Measurements from ENCODE around the gene WNK2.

WNK2 gene

GRCh38 chr9:93220627-93221026 is 36.7 kb downstream of the WNK2 start:
- DNase-seq, result no peak

GRCh38 chr9:93221044-93221443 is 37.1 kb downstream of the WNK2 start:
- no peak for DNase-seq

GRCh38 chr9:93222890-93223259 is 38.9 kb downstream of the WNK2 start:
- no peak for DNase-seq

- no peak for DNase-seq
Observed at GRCh38 chr9:93223260-93224180, 39.6 kb downstream of the WNK2 start.

GRCh38 chr9:93224591-93224990 is 40.7 kb downstream of the WNK2 start:
- DNase-seq, result no peak

GRCh38 chr9:93225417-93225816 is 41.5 kb downstream of the WNK2 start:
- no peak for DNase-seq

- DNase-seq, result no peak
Observed at GRCh38 chr9:93225892-93226291, 42.0 kb downstream of the WNK2 start.

GRCh38 chr9:93226819-93227218 is 42.9 kb downstream of the WNK2 start:
- no peak for DNase-seq

GRCh38 chr9:93228030-93228429 is 44.1 kb downstream of the WNK2 start:
- no peak for DNase-seq

GRCh38 chr9:93228453-93228852 is 44.5 kb downstream of the WNK2 start:
- no peak for DNase-seq

GRCh38 chr9:93229636-93230035 is 45.7 kb downstream of the WNK2 start:
- DNase-seq, result no peak

- DNase-seq, result no peak
Observed at GRCh38 chr9:93230185-93230584, 46.2 kb downstream of the WNK2 start.

GRCh38 chr9:93230601-93231000 is 46.7 kb downstream of the WNK2 start:
- DNase-seq, result no peak

- DNase-seq, result peak; percentile 30
Observed at GRCh38 chr9:93231121-93231694, 47.3 kb downstream of the WNK2 start.

GRCh38 chr9:93231716-93232115 is 47.8 kb downstream of the WNK2 start:
- no peak for DNase-seq

GRCh38 chr9:93232388-93232960 is 48.5 kb downstream of the WNK2 start:
- no peak for DNase-seq

GRCh38 chr9:93233033-93233432 is 49.1 kb downstream of the WNK2 start:
- DNase-seq, result no peak

- DNase-seq, result no peak
Observed at GRCh38 chr9:93234600-93234999, 50.7 kb downstream of the WNK2 start.

GRCh38 chr9:93235300-93235960 is 51.5 kb downstream of the WNK2 start:
- DNase-seq, result no peak

GRCh38 chr9:93236541-93237206 is 52.7 kb downstream of the WNK2 start:
- DNase-seq, result no peak

GRCh38 chr9:93237540-93237939 is 53.6 kb downstream of the WNK2 start:
- peak; percentile 33 for DNase-seq

- no peak for DNase-seq
Observed at GRCh38 chr9:93238953-93239925, 55.3 kb downstream of the WNK2 start.
